NCI-H2171 treated with DMSO at 0.1 percent for 48 hours (cell line): ENCODE results near the gene TUBB8B.
"Not testable (repeated sequence)": the region's sequence is repeated elsewhere in the genome, so short reads cannot be mapped to it uniquely, and the experiment has no call there.

Experiments
- DNase-seq: peaks from one replicate; lab custom pipeline; 2025; lab: John Stamatoyannopoulos, UW

Gene TUBB8B

GRCh38 chr18:12773-13172 lies 36.6 kb downstream of the TUBB8B start:
- not testable (repeated sequence) for DNase-seq

GRCh38 chr18:11383-12274 lies 37.8 kb downstream of the TUBB8B start:
- DNase-seq: not testable (repeated sequence)

- not testable (repeated sequence) for DNase-seq
Measured at GRCh38 chr18:10624-11184, 38.7 kb downstream of the TUBB8B start.

GRCh38 chr18:9937-10336 lies 39.5 kb downstream of the TUBB8B start:
- not testable (repeated sequence) for DNase-seq
